Measurements from ENCODE around the gene NDUFB11.

Gene NDUFB11

DNA sequence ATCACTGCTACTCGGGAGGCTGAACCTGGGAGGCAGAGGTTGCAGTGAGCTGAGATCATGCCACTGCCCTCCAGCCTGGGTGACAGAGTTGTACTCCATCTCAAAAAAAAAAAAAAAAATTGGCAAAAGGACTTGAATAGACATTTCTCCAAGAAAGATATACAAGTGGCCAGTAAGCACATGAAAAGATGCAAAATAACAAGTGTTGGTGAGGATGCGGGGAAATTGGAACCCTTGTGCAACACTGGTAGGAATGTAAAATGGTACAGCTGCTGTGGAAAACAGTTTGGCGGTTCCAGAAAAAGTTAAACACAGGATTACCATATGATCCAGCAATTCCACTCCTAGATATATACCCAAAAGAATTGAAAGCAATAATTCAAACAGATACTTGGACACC lies 19.9 kb upstream of the NDUFB11 start:
- DNase-seq (ENCODE audit: extremely low spot score), result no peak
- ChIA-PET CTCF (no interaction called here), POLR2A (no interaction called here)
- TF ChIP-seq, protein P1, sequence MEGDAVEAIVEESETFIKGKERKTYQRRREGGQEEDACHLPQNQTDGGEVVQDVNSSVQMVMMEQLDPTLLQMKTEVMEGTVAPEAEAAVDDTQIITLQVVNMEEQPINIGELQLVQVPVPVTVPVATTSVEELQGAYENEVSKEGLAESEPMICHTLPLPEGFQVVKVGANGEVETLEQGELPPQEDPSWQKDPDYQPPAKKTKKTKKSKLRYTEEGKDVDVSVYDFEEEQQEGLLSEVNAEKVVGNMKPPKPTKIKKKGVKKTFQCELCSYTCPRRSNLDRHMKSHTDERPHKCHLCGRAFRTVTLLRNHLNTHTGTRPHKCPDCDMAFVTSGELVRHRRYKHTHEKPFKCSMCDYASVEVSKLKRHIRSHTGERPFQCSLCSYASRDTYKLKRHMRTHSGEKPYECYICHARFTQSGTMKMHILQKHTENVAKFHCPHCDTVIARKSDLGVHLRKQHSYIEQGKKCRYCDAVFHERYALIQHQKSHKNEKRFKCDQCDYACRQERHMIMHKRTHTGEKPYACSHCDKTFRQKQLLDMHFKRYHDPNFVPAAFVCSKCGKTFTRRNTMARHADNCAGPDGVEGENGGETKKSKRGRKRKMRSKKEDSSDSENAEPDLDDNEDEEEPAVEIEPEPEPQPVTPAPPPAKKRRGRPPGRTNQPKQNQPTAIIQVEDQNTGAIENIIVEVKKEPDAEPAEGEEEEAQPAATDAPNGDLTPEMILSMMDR (IDR thresholded peaks at IDR 0.05; ENCODE audit: control extremely low read depth, extremely low read depth, low read depth, missing control alignments), result no peak

DNA sequence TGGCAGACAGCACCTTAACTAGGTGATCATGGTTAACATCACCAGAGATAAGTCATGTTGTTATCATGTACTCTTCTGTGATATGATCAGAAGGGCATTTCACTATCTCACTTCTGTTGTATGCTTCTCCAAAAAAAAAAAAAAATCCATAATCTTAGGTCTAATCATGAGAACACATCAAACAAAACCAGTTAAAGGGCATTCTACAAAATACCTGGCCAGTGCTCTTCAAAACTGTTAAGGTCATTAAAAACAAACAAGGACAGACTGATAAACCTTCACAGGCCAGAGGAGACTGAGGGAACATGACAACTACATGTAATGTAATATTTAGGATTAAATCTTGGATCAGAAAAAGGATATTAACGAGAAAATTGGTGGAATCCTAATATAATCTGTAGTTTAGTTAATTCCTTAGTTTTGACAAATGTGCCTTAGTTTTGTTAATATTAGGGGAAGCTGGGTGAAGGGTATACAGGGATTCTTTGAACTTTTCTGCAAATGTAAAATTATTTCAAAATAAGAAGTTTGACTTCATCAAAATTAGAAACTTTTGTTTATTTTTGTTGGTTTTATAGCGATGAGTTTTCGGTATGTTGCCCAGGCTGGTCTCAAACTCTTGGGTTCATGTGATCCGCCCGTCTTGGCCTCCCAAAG lies 18.6 kb upstream of the NDUFB11 start:
- TF ChIP-seq, protein P1 (IDR thresholded peaks at IDR 0.05; ENCODE audit: control extremely low read depth, extremely low read depth, low read depth, missing control alignments), result no peak
- CTCF ChIA-PET, result no interaction called here
- DNase-seq (ENCODE audit: extremely low spot score), result no peak
- POLR2A ChIA-PET, result interaction anchor here (0.6 kb wide), 1 partner anchor 12 kb away, joined by 3 read pairs; no protein-coding TSS in a partner anchor

DNA sequence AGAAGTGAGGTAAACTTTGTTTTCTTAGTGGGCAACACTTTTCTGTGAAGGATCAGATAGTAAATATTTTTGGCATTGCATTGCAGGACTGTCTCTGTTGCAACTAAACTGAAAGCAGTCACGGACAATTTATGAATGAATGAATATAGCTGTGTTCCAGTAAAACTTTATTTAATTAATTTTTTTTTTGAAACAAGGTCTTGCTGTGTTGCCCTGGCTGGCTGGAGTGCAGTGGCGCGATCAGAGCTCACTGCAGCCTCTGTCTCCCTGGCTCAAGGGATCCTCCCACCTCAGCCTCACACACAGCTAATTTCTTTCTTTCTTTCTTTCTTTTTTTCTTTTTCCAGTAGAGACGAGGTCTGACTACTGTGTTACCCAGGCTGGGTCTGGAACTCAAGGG lies 16.3 kb upstream of the NDUFB11 start:
- DNase-seq (ENCODE audit: extremely low spot score), result no peak
- ChIA-PET CTCF (no interaction called here), POLR2A (no interaction called here)
- TF ChIP-seq, protein P1 (IDR thresholded peaks at IDR 0.05; ENCODE audit: control extremely low read depth, extremely low read depth, low read depth, missing control alignments), result no peak

DNA sequence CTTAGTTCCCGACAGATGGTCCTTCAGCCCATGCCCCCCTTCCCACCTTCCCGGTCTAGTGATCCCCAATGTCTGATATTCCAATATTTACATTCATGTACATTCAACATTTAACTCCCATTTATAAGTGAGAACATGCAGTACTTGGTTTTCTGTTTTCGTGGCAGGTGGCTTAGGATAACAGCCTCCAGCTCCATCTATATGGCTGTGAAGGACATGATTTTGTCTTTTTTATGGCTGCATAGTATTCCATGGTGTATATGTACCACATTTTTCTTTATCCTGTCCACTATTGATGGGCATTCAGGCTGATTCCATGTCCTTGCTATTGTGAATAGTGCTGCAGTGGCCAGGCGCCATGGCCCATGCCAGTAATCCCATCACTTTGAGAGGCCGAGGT lies 14.3 kb upstream of the NDUFB11 start:
- CTCF ChIA-PET, result interaction anchor here (2.9 kb wide), 1 partner anchor 14 kb away, joined by 10 read pairs; the partner anchor contains the start of genes NDUFB11 and RBM10
- no peak for DNase-seq (ENCODE audit: extremely low spot score)
- POLR2A ChIA-PET, result no interaction called here
- TF ChIP-seq, protein P1 (IDR thresholded peaks at IDR 0.05; ENCODE audit: control extremely low read depth, extremely low read depth, low read depth, missing control alignments), result no peak

DNA sequence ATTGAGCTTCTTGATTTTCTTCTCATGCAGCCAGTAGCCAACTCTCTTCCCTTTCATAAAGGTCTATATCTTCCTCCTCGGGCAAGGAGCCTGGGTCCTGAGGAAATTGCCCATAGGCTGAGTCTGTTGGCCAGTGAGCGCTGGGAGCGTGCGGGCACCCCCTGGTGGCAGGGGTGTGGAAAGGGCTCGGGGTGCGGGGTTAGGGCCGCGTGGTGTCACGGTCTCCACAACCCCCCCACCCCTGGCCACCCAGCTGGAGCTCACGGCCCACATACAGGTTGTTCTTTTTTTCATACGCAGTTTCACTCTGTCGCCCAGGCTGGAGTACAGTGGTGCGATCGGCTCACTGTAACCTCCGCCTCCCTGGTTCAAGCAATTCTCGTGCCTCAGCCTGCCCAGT lies 13.6 kb upstream of the NDUFB11 start:
- TF ChIP-seq, protein P1 (IDR thresholded peaks at IDR 0.05; ENCODE audit: control extremely low read depth, extremely low read depth, low read depth, missing control alignments), result no peak
- POLR2A ChIA-PET, result no interaction called here

DNA sequence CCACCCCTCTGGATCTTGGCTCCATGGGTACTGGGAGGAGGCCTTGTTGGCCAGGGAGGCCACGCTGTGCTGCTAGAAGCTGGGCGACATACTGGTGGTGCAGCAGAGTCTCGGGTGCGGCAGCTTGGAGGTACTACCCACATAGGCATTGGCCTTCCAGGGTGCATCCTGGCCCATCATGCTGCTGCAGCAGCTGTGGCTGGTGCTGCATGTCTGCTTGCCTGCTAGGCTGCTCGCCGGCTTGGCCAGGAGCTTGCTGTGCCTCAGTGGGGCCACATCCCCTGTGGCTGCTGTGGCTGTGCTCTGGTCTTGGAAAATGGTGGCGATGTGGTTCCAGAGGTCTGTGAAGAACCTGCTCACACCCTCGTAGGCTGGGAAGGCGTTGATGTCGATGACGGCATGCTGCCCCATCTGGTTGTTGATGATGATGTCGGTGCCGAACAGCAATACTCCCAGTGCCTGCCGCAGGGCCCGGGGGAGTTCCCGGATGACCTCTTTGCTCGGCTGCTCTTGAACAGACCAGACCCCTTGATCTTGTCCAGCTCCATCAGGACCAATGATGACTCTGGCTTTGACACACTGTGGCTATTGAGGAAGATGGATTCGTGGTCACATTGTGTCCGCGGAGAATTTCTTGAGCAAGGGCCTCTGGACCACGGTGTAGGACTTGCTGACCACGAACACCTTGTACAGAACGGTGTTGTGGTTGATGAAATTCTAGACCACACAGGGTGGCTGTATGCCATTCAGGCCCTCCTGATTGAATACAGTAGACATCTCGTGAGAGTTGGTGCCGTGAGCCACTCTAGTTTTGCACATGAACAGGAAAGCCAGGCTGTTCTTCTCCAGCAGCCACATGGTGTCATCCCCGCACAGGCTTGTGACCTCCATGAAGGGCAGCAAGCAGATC lies 12.4 kb upstream of the NDUFB11 start:
- no peak for DNase-seq (ENCODE audit: extremely low spot score)
- CTCF ChIA-PET, result interaction anchor here (2.9 kb wide), 1 partner anchor 12 kb away, joined by 10 read pairs; the partner anchor contains the start of genes NDUFB11 and RBM10
- POLR2A ChIA-PET, result no interaction called here
- TF ChIP-seq, protein P1 (IDR thresholded peaks at IDR 0.05; ENCODE audit: control extremely low read depth, extremely low read depth, low read depth, missing control alignments), result no peak

More for the DNA sequence above, 13.6 kb upstream of the NDUFB11 start:
- no peak for DNase-seq (ENCODE audit: extremely low spot score)
- CTCF ChIA-PET, result interaction anchor here (2.9 kb wide), 1 partner anchor 13 kb away, joined by 10 read pairs; the partner anchor contains the start of genes NDUFB11 and RBM10
